A172 (cell line): ENCODE results near the gene RAB8B. TPM values are rescaled to one million over a fixed set of nuclear protein-coding genes. Genes with fewer than 3 reads are reported as not detected.

Source experiments
- DNase-seq: peaks from one replicate; pipeline ENCODE4 v3.0.0-alpha.2; 2015; ENCODE audit warnings: low spot score
- total RNA-seq: library from RNA; depleted of rRNA; stranded (reverse); fragments of >200 nt; shearing (Covaris generic); gene quantifications from 2 replicates; pipeline ENCODE4 v1.2.3, GENCODE V29; 2014

RAB8B gene
- total RNA-seq, 1 experiment from 2014 or later, result 20.5 TPM

DNA sequence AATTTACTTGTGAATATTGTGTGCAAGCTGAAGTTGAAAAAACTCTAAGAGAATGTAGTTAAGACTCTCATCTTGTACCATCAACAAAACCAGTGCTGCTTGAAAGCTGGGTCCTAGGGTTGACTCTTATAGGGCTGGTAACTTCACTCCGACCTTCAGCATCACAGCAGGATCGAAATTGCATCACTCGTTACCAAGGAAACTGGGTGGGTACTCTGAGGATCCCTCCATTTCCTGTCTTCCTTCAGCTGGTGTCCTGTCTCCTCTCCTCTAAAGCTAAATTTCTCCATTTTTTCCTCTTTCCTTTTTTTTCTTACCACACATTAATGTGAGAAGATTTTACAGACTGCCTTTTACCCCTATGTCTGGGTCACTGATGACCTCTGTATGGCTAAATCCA, 85.0 kb downstream of the RAB8B start:
- peak; percentile 25 for DNase-seq

DNA sequence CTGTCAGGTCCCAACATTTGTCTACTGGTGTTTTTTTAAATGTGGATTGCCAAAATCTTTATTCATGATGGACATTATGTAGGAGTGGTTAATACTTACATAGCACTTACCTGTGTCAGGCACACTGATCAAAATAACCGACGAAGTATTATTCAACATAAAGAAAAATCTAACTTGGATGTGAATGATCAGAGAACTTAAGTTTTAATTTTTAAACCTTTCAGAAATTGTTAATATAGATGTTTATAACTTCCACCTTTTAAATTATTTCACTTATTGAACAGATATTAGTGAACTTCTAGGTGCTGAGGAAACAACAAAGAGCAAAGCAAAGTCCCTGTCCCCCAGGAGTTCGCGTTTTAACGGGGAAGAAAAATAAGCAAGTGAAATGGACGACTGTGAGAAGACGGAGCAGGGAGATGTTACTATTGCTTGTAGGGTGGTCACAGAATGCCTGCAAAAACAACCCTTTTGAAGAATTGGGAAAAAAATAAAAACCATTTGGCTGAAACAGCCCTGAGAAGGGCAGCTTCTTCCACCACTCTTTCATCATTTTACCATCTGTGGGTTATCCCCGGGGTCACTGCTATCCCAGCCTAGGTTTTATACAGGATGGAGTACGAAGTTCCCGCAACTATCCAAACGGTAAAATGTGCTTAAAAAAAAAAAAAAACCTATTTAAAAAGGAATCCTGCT, 87.1 kb downstream of the RAB8B start:
- no peak for DNase-seq

DNA sequence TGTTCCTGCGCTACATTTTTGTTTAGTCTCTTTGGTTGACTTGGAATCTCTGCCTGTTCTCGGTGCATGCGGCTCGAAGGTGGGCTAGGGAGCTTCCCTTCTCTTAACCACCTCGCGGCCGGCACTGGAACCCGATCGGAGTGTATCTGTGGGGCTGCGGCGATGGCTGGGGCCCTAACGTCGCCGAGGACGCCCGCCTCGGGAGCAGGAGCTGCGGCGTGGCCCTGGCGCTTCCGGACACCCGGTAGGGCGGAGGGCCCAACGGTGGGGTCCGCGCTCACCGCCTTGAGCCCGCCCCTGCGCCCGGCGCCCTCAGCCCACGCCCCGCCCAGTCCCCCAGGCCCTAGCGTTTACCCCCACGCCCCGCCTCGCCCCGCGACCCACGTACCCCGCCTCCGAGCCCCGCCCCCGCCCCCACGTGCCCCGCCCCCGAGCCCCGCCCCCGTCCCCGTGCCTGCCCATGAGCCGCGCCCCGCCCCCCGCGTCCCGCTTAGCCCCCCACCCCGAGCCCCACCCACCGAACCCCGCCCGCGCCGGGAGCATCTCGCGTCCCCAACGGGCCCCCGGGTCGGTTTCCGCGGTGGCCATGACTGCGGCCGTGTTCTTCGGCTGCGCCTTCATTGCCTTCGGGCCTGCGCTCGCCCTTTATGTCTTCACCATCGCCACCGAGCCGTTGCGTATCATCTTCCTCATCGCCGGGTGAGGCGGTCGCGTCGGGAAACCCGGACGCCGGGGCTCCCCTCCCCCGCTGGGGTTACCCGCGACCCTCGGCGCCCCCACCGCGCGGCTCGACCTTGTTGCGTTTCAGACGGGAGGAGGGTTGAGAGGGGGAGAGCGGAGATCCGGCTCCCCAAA, 87.9 kb downstream of the RAB8B start, which contains the start of gene APH1B:
TSS of gene APH1B (plus strand) at position 568 of the 855 bp plus-strand sequence. CDS start at position 587, 19 bp downstream.
- peak; percentile 55 for DNase-seq

DNA sequence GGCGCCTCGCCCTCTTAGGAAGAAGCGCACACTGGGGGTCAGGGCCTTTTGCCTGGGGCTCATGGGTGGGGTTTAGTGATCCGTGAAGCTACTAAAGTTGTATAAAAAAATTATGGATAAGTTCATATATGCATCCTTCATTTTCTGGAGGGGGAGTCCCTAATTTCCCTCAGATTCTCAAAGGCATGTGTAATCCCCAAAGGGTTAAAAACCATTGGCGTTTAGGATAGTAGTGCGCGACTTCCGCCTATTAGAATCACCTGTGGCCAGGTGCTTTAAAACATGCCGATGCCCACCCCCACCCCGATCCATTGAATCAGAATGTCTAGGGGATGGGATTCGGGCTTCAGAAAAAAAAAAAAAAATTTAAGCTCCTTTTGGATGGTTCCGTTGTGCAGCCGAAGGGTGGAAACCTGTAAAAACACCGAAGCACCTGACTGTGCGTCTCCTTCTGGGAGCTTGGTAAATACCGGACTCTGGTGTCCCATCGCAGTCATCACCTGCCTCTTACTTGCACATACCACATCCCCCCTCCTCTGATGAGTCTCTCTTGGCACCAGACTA, 88.6 kb downstream of the RAB8B start:
- no peak for DNase-seq

DNA sequence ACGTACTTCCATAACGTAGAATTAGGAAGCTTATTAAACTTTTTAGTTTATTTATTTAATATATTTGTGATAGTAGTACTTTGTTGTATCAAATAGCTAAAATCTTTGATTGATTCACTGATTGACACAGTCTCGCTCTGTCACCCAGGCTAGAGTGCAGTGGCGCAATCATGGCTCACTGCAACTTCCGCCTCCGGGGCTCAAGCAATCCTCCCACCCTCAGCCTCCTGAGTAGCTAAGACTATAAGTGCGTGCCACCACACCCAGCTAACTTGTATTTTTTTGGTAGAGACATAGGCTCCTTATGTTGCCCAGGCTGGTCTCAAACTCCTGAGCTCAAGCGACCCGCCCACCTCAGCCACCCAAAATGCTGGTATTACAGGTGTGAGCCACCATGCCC, 93.7 kb downstream of the RAB8B start:
- no peak for DNase-seq

DNA sequence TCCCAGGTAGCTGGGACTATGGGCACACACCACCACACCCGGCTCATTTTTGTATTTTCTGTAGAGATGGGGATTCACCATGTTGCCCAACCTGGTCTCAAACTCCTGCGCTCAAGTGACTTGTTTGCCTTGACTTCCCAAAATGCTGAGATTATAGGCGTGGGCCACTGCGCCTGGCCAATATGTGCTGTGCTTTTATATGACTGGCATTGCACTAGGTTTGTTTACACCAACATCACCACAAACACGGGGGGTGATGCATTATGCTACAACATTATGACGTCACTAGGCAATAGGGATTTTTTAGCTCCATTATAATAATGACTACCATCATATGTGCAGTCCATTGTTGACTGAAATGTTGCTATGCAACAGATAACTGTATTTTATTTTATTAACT, 94.9 kb downstream of the RAB8B start:
- no peak for DNase-seq

DNA sequence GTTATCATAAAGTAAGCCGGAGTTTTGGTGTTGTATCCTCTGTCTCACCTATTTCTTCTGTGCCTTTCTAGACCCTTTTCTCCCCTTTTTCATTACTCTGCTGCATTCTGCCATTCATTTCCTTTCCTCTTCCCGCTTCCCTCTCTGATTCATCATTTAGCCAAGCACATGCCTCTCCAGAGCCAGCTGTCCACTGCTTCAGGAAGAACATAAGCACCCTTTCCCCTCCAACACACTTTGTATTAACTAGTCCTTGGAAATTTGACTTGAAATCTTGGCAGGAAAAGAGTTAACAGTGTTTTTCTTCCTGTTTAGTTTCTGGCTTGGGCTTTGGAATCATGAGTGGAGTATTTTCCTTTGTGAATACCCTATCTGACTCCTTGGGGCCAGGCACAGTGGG, 97.7 kb downstream of the RAB8B start:
- no peak for DNase-seq

DNA sequence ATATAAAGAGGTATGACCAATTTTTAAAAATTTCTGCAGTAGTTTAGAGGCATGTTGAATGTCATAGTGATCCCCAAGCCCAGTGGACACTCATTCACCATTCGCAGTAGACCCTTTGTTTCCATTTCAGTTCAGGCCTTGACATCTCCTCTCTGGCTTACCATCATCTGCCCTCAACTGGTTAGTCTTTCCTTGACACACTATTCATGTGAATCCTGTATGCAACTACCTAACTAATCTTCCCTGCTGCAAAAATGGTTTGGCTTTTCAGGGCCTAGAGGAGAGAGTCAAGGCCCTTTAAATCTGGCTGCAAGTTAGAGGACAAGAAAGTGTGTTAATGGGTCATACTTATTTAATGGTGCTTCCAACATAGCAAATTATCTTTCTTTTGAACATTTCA, 98.9 kb downstream of the RAB8B start:
- no peak for DNase-seq

DNA sequence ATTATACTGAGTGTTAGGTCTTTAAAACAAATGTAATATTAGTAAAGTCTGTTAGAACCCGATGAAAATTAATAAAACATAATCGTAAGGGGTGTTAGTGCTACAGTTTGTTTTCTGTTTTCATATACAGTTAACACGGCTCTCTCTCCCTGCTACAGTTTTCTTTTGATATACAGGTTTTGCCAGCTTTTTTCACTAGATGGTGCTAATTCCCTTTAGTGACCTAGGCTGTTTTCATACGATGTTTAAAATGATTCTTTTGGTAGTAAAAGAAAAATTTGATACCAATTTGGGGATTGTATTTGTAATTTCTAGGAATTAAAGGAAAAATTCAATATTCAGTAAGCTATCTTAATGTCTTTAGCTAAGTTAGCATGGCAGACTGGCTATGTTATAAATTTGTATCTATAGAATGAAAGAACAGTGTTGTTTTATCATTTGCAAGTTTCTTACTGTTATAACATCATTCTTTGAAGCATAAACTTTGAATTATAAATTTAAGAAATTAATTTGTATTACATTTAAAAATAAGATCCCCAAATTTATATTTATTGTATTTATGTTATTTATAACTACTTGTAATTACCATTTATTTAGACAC, 99.5 kb downstream of the RAB8B start:
- peak; percentile 59 for DNase-seq

DNA sequence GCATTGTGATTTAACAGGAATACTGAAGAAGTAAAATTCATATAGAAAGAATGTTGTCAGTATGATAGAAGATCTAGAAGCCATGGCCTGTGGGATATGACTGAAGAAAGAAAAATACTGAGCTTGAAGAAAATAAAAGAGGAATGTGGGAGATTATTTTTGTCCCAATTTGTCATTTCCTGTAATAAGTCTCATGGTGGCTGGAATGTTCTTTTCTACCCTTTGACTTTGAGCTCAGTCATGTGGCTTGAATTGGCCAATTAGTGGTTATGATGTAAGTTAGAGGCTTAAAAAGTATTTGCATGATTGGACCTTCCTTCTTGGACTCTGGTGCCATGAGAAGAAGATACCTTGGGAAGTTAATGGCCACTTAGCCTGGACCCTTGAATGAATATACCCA, 102.1 kb downstream of the RAB8B start:
- peak; percentile 84 for DNase-seq

DNA sequence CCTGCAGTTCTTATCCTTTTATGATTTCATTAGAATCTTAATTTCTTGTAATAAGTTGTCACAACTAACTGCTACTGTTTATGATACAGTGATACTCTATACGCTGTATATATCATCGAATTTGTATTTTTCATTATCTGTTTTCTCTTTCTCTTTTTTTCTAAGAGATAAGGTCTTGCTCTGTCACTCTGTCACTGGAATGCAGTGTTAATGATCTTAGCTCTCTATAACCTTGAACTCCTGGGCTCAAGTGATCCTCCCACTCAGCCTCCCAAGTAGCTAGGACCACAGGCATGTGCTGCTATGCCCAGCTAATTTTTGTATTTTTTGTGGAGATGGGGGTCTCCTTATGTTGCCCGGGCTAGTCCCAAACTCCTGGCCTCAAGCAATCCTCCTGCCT, 102.8 kb downstream of the RAB8B start:
- no peak for DNase-seq

DNA sequence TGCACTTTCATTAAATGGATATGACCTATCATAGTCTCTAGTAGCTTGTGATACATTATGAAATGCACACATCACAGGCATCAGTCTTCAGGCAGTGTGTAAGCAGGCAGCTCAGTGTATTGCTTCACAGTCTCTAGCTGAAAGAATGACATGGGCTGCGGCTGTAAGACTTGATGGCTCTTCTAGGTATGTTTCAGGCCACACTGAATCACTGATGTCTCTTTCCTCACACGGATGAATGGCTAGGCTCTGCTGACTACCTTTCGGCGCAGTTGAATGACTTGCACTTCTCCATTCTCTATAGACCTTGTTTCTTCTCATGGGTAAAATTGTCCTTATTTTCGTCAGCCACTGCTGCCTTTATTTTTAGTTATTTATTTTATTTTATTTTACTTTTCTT, 103.4 kb downstream of the RAB8B start:
- DNase-seq, result no peak

DNA sequence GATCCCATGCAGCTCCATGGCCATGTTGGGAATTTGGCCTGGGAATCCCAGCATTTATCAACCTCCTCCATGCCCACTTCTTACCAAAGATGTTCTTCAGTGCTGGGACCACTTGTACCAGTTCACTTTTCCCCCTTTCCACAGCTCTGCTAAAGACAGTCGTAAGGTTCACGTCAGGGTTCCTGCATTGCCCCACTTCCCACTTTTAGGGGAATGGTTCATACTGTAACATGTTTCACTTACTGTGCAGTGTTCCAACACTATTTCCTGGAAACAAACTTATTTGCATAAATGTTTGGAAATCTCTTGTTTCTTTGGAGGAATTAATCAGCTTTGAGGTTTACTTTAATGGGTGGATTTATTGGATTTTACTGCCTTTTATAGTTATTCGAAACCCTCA, 105.0 kb downstream of the RAB8B start:
- DNase-seq, result no peak

DNA sequence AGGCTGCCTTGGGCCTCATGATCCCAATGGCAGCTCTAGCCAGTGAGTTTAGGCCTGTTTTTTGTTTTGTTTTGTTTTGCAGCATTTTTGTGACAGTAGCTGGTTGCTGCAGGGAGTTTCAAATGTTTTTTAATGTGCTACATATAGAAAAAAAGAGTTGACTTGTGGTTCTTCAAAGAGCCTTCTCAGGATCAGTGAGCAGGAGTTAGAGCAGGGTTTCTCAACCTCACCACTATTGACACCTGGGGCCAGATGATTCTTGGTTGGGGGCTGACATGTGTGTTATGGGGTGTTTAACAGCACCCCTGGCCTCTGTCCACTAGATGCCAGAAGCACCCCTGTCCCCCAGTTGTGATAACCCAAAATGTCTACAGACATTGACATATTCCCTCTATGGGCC, 105.9 kb downstream of the RAB8B start:
- DNase-seq, result no peak

DNA sequence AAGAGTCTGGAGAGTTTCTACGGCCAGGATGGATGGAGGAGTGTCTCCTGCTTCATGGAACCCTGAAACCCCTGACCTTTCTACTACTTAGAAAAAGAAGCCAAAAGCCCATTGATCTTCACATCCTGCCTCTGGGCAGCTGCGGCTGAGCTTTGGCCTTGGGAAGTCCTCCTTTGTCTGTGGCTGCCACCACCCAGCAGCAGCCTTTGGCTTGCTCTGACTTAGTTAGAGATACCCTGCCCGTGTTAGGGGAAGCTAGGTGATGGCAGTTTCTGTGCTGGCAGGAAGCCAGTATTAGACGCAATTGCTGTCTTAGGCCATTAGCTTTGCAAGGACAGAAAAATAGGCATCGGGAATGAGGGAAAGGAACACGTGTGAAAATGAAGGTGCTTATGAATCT, 106.8 kb downstream of the RAB8B start:
- DNase-seq, result no peak

DNA sequence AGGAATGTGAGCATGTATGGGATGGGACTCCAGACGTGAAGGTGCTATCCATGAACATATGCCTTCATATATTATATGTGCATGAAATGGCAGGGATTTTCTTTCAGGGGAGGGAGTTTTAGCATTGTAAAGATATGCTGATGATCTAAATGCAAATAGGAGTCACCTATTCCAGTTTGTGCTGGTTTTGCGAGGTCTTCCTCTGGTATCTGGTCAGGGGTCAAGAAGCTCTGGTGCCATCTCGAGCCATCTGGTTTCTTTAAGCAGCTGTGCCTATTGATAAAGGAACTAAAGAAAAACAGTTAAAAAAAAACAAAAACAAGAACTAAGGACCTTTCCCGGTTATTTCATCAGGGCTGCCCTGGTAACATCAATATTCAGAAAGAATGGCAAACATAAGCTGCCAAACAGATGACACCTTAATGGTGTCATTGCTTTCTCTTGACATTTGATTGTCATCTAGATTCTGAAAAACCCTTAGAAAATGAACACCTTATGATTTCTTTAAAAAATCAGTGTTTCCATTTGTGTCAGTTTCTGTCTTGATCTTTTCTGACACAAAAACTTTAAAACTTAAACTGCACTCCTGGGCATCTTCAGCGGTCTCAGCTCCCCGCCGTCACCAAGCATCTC, 110.7 kb downstream of the RAB8B start:
- DNase-seq, result no peak

DNA sequence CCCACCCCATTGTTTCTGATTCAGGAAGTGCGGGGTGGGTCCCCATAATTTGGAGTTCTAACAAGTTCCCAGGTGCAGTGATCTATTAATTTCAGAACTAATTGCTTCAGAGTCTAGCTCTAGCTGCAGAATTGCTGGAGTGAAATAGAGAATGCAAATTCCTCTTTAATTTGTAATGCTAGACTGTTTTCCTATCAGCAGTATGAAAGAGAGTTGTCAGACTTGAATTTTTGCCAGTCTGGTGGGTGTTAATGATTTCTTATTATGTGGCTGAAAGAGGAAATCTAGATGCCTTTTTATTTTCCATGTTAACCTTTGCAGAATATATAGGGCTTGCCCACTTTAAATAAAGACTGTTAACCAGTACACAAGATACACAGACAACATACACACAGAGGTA, 111.7 kb downstream of the RAB8B start:
- DNase-seq, result no peak

DNA sequence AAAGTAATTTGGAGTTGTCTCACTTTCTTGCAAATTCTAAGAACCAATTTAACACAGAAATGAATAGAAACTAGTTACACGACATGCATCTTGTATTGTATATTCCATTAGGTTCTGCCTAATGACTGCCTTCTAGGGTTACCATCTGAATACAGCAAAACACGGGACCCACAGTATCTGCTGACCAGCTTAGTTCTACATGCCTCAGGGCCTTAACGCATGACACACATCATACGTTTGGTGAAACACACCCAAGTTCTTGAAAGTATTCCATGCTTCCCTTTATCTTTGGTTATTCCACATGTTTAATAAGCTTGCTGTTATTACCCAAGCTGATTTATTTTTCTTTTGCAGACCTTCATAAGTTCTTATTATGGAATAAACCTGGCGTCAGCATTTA, 115.9 kb downstream of the RAB8B start:
- DNase-seq, result no peak

DNA sequence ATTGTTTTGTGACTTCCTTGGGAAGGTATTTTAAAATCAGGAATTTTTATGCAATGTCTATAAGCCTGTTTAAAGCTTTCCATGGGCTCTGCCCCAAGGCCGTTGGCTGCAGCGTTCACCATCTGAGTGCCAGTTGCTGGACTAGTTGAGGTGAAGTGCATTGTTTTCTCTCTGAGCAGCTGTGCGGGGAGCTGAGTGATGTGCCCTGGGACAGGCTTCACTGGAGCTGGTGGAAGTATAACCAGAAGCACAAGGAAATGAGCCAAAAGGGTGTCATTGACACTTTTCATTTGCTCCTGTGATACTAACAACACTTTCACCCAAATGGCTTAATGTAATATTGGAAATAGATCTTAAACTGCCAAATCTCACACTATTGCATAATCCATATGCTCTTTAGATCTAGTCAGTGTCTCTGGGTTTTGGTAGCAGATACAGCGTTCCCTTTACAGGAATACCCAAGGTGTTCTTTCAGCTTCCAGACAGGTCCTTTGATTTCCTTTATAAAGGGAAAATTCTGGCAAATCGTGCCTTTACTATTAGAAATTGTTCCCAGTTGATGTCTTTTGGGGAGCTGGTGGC, 117.2 kb downstream of the RAB8B start:
- no peak for DNase-seq

DNA sequence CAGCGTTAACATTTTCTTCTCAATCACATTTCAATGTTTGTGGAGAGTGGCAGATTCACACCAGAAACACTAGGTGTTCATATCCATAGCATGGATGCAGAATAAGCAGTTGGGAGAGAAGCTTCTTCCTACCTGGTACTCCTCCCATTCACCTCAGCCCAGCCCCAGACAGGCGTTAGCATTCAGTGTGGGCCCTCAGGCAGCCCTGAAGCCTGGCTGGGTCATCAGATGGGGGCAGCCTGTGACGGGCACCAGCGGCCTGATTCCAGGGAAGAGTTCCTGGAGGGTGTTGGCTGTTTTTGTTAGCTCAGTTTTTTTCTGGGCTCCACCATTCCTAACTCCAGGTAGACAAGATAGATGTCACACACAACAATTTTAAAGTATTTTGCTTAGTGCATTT, 119.1 kb downstream of the RAB8B start:
- DNase-seq, result no peak

DNA sequence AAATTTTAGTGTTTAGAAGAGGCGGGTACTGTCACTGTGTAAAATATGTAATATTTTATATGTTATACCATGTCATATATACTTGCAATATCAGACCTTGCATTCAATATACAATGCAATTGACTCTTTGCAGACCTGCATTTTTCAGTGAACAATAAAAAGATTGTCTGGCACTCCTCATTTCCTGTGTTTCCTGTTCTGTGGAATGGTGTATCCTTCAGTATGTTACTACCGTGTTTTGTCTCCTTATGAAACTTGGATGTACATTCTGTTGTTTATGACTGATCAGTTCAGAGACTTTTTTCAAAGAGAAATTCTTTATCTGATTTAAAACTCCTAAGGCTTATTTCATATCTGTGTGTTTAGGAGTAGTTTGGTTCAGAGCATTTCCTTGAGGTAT, 119.5 kb downstream of the RAB8B start:
- no peak for DNase-seq

DNA sequence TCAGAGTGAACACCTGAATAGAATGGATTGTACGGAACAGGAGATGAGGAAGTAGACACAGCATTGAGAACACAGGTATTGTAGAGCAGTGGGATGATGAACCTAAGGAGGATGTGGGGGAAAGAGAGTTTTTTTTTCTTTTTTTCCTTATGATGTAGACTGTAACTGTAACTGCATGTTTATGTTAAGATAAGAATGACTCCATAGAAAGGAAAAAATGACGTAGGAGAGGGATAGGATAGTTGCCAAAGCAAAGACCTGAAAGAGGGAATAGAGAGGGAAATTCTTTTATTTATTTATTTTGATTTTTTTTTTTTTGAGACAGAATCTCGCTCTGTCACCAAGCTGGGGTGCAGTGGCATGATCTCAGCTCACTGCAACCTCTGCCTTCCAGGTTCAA, 121.2 kb downstream of the RAB8B start:
- no peak for DNase-seq
